ENCODE measurements around the gene YPEL2.
"Not testable (repeated sequence)": the region's sequence is repeated elsewhere in the genome, so short reads cannot be mapped to it uniquely, and the experiment has no call there.

YPEL2 gene

DNA sequence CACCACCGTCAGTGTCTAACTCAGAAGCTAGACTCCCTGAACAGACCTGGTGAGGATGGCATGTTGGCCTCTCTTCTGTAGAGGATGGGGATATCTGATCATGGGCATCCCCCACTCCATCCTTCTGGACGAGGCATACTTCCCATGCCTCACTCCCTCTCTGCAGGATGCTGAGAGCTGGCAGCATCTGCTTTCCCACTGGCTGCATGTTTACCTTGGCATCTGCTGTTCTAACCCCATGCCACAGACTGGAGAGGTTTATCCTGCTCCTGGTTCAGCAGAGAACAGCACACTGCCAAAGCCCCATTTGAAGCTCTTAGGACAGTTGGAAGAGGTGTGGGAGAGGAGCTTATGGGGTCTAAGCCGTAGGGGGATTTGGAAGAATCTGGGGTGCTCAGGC is 46.0 kb downstream of the YPEL2 start:
- DNase-seq (ENCODE audit: low read depth): no peak

DNA sequence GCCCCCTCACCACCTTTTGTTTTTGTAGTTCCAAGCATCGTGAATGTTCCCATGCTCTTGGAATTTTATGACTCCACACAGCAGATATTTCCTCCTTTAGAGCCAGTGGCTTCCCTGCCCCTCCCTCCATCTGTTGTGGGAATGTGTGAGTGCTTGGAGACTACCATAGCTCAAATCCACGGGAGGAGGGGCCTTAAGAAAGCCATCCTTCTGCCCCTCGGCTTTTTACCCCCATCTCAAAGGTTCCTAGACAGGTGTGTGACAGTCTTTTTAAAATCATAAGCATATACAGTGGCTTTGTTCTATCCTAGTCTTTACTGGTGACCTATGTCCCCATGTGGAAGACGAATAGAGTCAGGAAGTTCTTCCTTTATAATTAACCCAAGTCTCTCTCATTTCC is 47.2 kb downstream of the YPEL2 start:
- no peak for DNase-seq (ENCODE audit: low read depth)

DNA sequence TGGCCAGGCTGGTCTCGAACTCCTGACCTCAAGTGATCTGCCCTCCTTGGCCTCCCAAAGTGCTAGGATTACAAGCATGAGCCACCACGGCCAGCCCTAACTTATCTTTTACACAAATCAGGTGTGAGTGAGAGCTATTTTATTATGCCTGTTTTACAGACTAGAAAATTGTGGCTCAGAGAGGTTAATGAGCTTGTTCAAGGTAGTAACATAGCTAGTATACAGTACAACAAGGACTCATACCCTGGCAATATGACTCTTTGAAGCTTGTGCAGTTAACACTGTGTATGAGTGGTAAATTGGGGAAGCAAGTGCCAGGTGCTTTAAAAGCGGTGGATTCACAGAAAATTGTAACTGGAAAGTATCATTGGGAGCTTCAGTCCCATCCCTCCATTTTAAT is 49.0 kb downstream of the YPEL2 start:
- DNase-seq (ENCODE audit: low read depth): no peak

DNA sequence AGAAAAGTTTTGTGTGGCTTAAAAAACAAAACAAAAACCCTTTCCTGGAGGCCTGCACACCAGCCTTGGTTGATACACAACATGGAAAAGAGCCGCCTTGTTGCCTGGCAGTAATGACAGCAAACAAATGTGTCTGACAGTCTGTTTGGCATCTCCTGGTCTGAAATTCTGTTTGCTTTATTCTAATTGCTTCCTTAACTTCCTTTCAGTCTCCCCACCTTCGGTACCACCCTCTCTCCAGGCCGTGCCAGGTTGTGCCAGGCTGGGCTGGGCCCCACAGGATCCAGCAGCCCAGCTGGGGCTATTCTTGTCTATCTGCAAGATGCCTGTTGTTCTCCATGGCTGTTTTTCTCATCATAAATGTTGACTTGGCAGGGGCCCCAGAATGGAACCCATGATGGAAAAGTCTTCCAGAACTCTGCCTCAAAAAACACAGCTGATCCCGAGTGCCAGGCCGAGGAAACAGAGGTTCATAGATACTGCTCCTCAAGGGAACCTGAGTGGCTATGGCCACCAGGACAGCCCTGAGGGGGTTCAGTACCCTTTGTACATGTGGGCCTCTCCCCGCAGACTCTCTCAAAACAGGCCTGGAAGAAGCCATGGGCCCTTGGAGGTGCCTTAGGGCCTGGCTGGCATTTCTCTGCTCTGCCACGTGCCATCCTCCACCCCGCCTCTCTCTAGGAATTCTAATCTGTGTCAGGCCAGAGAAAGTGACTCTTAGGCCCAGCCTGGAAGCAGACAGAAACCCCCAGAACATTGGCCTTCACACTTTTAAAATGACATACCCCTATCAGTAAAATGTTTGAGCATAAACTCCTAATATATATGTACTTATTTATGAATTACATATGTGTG is 50.5 kb downstream of the YPEL2 start:
- DNase-seq (ENCODE audit: low read depth): no peak

DNA sequence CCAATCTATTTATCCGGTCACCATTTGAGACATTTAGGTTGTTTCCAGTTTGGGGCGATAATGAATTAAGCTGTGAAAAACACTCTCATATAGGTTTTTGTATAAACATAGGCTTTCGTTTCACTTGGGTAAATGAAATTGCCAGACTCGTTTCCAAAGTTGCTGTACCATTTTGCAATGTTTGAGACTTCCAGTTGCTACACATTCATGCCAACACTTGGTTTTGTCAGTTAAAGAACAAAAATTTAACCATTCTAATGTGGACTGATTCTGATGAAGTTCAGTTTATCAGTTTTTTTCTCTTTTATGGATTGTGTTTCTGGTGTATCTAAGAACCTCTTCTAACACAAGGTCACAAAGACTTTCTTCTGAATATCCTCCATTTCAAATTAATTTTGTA is 52.4 kb downstream of the YPEL2 start:
- DNase-seq (ENCODE audit: low read depth): no peak

DNA sequence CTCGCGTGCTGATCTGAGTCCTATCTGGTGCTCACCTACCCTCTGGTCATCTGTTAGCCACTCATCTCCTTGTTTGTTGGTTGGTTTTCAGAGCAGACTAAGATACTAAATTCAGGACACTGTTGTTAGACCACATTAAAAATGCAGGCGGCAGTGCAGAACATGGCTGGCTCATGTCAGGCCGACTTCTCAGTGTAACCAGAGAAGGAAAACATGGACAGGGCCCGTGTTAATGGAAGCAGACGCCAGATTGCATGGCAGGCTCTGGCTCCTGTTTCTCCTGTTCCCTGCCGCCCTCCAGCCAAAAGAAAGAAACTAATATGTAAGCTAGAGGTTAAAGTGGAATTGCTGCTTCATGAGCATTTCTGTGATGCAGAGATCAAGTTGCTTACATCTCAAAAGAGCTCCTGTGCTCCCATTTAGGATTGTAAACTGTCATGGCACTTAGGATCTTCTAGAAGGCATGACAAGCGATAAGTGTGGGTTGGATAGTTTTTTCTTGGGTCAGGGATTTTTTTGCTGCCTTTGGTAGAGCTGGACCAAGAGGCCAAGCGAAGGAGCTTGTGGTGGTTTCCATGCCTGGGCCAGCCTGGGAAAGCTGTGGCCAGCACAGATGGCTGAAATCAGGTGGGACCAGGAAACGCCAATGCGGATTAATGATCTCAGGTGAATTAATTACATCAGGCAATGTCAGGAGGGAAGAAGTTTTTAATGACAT is 56.1 kb downstream of the YPEL2 start:
- DNase-seq (ENCODE audit: low read depth): no peak

DNA sequence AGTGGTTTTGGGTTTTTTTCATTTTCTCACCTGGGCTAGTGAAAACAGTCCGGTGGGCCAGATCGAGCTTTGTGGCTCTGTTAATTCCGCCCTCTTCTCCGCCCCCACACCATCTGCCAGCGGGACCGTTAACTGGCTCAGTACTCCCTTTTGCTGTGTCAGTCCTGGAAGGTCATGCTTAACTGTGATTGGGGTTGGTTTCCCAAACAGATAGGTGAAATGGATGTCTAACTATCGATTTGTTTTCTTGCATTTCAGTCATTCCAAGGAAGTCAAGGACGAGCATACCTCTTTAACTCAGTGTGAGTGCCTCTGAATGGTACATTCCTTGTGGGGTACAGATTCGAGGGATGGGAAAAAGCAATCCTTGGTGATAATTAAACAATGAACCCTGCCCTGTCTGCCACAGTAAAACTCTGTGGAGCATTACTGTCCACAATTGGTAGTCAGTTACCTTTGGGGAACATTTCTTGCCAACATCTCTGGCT is 56.7 kb downstream of the YPEL2 start:
- no peak for DNase-seq (ENCODE audit: low read depth)

DNA sequence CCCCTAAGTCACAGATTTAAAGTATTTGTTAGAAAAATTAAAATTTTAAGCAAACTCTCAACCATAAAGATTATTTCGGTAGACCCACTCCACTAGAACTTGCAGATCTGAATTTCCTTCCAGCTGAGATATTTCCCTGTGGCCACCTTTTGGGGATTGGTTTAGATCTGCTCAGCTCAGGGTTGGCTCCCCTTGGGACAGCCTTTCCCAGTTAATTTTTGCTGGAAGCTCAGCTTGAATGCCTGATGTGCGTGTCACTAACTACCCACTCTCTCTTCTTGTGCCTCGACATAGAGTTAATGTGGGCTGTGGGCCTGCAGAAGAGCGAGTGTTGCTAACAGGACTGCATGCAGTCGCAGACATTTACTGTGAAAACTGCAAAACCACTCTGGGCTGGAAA is 57.6 kb downstream of the YPEL2 start:
- DNase-seq (ENCODE audit: low read depth): no peak

DNA sequence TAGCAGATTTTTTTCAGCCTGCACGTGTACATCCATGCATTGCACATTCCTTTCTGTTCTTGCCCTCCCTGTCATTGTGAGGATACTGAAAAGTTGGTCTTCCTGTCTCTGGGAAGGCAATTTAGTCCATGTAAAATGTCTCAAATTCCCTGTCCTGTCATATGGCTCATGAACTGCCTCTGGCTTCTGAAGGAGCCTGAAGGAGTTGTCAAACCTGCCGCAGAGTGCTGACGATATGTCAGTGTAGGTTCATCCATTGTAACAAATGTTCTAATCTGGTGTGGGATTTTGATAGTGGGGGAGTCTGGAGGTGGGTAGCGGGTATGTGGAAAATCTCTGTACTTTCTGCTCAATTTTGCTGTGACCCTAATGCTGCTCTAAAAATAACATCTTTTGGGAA is 59.6 kb downstream of the YPEL2 start:
- no peak for DNase-seq (ENCODE audit: low read depth)

DNA sequence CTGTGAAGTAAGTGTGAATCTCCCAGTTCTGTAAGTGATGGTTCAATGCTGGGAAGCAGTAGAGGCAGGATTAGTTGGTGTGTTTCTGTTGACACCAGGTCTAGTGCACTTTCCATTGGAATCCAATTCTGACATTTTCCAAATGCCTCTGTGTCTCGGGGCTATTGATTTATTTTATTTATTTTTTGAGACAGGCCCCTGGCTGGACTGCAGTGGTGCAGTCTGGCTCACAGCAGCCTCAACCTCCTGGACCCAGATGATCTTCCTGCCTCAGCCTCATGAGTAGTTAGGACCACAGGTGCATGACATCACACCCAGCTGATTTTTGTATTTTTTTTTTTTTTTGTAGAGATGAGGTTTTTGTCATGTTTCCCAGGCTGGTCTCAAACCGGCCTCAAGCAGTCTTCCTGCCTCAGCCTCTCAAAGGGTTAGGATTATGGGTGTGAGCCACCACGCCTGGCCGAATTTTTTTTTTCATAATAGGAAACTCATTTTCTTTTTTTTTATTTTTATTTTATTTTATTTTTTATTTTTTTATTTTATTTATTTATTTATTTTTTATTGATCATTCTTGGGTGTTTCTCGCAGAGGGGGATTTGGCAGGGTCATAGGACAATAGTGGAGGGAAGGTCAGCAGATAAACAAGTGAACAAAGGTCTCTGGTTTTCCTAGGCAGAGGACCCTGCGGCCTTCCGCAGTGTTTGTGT is 61.7 kb downstream of the YPEL2 start:
- DNase-seq (ENCODE audit: low read depth): no peak

DNA sequence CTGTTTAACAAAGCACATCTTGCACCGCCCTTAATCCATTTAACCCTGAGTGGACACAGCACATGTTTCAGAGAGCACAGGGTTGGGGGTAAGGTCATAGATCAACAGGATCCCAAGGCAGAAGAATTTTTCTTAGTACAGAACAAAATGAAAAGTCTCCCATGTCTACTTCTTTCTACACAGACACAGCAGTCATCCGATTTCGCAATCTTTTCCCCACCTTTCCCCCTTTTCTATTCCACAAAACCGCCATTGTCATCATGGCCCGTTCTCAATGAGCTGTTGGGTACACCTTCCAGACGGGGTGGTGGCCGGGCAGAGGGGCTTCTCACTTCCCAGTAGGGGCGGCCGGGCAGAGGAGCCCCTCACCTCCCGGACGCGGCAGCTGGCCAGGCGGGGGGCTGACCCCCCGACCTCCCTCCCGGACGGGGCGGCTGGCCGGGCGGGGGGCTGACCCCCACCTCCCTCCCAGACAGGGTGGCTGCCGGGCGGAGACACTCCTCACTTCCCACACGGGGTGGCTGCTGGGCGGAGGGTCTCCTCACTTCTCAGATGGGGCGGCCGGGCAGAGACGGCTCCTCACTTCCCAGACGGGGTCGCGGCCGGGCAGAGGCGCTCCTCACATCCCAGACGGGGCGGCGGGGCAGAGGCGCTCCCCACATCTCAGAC is 62.4 kb downstream of the YPEL2 start:
- not testable (repeated sequence) for DNase-seq (ENCODE audit: low read depth)

DNA sequence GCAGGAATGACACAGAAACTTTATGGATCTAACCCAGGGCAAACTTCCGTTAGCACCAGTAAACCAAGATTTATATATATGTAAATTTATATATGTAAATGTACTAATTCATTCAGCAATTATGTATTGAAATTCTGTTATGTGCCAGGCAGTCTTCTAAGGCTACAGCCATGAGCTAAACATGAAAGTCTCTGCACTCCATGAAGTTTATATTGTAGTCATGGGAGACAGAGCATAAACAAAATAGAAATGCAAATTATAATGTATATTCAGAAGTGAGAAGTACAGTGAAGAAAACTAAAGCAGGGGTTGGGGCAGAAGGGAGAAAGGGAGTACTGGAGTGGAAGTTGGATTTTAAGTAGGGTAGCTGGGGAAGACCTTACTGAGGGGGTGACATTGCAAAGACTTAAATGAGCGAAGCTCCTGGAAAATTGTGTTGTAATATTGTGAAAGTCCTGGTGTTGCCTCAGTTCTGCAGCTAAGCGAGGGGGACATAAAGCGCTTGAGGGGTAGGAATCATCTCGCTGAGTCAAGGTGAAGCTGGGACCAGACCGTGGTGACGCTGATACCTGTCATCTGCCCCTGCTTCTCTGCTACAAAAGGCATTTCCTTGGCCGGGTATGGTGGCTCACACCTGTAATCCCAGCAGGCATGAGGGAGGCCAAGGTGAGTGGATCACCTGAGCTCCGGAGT is 64.8 kb downstream of the YPEL2 start:
- DNase-seq (ENCODE audit: low read depth): no peak

DNA sequence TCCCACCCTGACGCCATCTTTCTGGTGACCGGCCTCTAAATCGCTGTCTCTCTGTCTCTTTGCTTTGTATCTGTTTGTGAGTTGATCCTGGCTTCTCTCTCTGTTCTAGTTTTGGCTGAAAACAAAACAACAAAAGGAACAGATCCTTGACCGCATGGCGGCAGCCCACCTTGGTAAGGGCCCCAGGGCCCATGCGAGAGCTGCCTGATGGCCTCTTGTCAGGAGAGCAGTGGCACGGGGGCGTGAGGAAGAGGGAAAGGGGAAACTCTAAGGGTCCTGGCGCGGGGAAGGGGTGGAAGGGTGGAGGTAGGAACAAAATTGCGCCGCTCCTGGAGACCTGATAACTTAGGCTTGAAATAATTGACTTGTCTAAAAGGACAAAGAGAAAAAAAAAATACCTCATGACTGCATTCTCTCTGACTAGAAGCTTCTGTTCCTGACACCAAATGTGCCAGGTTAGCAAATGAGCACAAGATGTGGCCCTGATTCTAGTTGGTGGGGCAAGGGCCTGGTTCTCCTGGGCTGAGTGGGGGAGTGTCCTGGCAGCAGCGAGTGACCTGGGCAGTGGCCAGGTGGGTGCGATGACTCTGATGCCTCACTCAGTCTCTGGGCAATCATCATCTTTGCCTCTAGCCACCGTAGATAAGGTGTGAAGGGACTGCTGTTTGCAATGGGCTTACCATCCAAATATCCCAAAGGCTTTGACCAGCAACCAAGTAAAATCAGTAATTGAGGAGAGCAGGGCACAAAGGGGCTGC is 66.0 kb downstream of the YPEL2 start:
- no peak for DNase-seq (ENCODE audit: low read depth)

DNA sequence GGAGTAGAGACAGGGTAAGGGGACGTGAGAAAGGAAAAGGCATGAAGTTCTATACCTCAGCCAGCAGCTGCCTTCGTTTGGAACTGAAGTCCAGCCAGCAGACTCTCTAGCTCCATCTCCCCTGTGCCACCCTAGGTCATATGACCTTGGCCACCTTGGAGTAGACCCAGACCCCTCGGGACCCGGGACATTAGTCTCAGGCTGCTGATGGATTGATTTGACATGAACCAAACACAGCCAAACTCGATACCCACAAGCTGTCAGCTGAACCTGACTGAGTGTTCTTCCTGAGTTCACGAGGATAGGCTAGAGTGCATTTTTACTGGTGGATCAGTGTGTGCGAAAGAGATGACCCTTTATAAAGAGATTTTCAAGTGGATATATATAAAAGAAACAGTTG is 68.5 kb downstream of the YPEL2 start:
- no peak for DNase-seq (ENCODE audit: low read depth)

DNA sequence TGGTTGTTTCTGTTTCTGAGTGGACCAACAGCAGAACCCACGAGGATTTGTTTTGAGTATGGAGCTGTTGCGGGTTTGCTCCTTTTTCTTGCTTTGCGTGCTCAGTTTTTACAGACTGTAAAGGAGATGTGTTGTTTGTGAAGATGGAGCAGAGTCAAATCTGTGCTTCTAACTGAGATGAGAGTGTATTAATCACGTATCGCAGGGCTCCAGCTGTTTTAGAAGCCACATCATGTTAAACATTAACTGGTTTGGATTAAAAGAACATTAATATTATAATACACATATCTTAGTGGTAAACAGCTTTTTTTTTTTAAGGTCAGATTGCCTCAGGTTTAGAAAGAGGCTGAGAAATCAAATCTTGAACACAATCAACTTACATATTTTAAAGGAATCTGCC is 69.4 kb downstream of the YPEL2 start:
- no peak for DNase-seq (ENCODE audit: low read depth)

DNA sequence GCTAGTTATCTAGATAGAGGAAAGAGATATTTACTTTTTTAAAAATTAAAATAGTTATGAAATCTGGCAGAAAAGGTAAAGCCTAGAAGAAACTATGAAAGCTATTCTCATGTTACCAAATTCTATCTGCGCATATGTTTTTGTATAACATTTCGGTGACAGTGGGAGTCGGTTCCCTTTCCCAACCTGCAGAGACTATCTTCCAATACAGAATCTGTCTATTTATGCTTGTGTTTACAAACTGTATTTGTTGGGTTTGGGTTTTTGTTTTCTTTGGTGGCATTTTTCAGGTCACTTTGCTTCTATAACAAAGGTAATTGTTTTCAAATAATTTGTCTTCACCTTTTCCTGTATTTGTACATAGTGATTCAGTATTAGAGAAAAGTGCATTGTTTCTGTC is 69.8 kb downstream of the YPEL2 start:
- DNase-seq (ENCODE audit: low read depth): no peak

DNA sequence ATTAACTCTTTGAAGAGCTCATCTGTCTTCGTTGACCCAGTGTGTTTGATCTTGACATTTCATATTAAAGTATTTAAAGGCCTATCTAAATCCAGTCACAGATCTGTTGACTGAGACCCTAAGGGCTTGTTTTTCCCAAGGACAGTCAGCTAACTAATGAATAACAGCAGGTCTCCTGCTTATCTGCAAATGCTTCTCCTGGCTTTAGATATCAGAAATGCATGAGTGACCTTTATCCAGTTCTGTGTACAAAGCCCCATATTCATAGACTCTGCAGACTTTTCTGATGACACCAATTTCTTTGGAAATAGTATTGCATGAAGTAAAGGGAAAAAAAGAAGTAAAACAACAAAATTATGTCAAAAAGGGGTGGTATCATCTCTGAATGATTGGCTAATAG is 70.3 kb downstream of the YPEL2 start:
- no peak for DNase-seq (ENCODE audit: low read depth)

DNA sequence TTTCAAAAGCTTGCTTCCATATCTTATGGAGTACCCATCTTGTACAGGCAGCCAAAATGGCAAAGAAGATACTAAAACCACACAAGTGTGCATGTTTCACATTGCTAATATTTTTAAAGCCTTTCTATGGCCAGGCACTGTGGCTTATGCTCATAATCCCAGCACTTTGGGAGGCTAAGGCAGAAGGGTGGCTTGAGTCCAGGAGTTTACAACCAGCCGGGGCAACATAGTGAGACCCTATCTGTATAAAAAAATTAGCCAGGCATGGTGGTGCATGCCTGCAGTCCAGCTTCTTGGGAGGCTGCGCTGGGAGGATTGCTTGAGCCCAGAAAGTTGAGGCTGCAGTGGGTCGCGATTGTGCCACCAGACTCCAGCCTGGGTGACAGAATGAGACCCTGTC is 71.3 kb downstream of the YPEL2 start:
- no peak for DNase-seq (ENCODE audit: low read depth)

DNA sequence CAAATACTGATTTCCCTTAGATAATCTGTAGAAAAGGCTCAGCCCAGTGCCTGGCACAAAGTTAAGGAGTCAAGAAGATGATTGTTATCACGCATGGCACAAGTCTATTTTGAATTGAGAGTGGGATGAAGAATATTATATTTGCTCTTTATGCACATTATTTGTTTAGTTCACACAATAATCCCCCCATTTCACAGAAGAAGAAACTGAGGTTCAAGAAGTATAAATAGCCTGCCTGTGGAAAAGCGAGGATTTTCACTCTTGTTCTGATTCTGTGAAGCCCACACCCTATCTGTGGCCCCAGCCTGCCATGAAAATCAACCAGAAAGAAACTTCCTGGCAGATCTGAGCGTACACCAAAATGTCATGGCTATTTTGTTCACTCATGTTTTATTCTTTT is 73.0 kb downstream of the YPEL2 start:
- no peak for DNase-seq (ENCODE audit: low read depth)

DNA sequence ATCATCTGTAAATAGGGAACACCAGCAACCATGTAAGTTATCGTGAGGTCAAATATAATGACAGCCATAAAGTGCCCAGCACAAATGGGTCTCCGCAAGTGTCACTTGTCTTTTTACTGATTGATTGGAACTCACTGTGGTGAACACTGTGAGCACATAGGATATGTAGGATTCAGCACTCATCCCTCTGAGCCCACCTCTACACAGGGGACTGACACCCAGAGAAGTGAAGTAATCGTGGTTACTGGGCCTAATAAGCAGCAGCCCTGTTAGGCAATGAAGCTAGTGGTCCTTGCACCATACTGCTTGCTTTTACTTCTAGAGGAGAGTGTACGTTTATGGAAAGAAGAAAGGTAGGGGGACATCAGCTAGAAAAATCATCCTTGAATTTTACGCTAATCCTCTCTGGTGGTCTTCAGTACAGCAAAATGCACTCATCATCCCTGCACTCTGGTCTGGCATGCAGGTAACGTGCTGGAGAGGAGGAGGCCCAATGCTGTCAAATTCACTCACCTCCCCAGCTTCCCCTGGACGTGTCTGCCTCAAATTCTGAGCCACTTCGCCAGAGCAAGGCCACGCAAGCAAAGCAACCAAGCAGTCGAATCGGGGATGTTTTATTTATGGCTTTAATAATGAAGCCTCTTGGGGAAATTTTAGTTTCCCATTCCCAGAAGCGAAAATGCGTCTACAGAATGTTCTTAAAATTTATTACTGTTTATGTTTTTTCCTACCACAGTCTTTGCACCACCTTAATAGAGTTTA is 74.7 kb downstream of the YPEL2 start:
- no peak for DNase-seq (ENCODE audit: low read depth)
